HuH-7 (cell line): ENCODE data around the gene SRRD.
"Not testable (repeated sequence)": the region's sequence is repeated elsewhere in the genome, so short reads cannot be mapped to it uniquely, and the experiment has no call there.

Experiments used
- DNase-seq: peaks from one replicate; pipeline ENCODE4 v3.0.0; 2011; ENCODE audit warnings: low spot score

SRRD gene

GRCh38 chr22:26522012-26522411, 38.3 kb downstream of the SRRD start:
- DNase-seq: no peak

- no peak for DNase-seq
Observed at GRCh38 chr22:26522592-26522991, 38.9 kb downstream of the SRRD start.

- peak; percentile 58 for DNase-seq
Observed at GRCh38 chr22:26524870-26525269, 41.2 kb downstream of the SRRD start.

GRCh38 chr22:26525946-26526564, 42.4 kb downstream of the SRRD start:
- DNase-seq: no peak

GRCh38 chr22:26527167-26527566, 43.5 kb downstream of the SRRD start:
- no peak for DNase-seq

- DNase-seq: no peak
Observed at GRCh38 chr22:26527574-26528465, 44.1 kb downstream of the SRRD start.

GRCh38 chr22:26528518-26528917, 44.8 kb downstream of the SRRD start:
- not testable (repeated sequence) for DNase-seq

- DNase-seq: peak; percentile 70
Observed at GRCh38 chr22:26529345-26529744, 45.7 kb downstream of the SRRD start.

- no peak for DNase-seq
Observed at GRCh38 chr22:26534171-26534855, 50.6 kb downstream of the SRRD start.

- DNase-seq: no peak
Observed at GRCh38 chr22:26534874-26535602, 51.4 kb downstream of the SRRD start.

GRCh38 chr22:26535603-26535908, 51.9 kb downstream of the SRRD start:
- no peak for DNase-seq

- DNase-seq: no peak
Observed at GRCh38 chr22:26536056-26536761, 52.5 kb downstream of the SRRD start.

- DNase-seq: no peak
Observed at GRCh38 chr22:26536762-26537134, 53.1 kb downstream of the SRRD start.

- DNase-seq: no peak
Observed at GRCh38 chr22:26540119-26540518, 56.4 kb downstream of the SRRD start.

- DNase-seq: no peak
Observed at GRCh38 chr22:26541167-26541819, 57.6 kb downstream of the SRRD start.

- DNase-seq: no peak
Observed at GRCh38 chr22:26542831-26543230, 59.2 kb downstream of the SRRD start.
